ENCODE measurements around the gene ANKDD1B.

The ANKDD1B gene

GRCh38 chr5:75710637-75711036, 99.4 kb downstream of the ANKDD1B start:
- DNase-seq, result no peak

- no peak for DNase-seq
Observed at GRCh38 chr5:75711151-75711550, 99.9 kb downstream of the ANKDD1B start.

- no peak for DNase-seq
Observed at GRCh38 chr5:75712091-75712490, 100.8 kb downstream of the ANKDD1B start.

- no peak for DNase-seq
Observed at GRCh38 chr5:75716715-75717081, 105.4 kb downstream of the ANKDD1B start.

- peak; percentile 77 for DNase-seq
Observed at GRCh38 chr5:75717082-75717922, 106.0 kb downstream of the ANKDD1B start, which contains the start of gene POC5. TSS of gene POC5 (minus strand) at chr5:75717437. CDS start at chr5:75712937, 4,500 bp downstream.

GRCh38 chr5:75720882-75721281, 109.6 kb downstream of the ANKDD1B start:
- no peak for DNase-seq
